ENCODE data around the gene SMARCC1. TPM values are rescaled to one million over a fixed set of nuclear protein-coding genes. Genes with fewer than 3 reads are reported as not detected.

SMARCC1 gene
- total RNA-seq, 1 experiment from 2014 or later: 84.2 TPM

DNA sequence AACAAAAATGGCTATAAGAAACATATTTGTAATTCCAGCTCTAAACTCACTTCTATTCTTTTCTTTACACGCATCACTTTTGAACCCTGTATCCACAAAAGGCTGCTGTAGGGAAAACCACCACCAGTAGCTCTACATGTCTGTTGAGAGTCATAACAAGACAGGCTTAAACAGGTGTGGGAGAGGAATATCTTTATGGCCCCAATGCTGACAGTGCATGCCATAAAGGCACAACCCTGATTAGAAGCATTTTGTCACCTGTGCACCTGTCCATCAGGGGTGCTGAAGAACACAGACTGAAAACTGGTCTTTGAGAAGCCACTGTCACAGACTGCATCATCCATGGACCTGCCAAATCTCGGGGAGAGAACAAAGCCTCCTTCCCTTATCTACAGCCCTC is 191.5 kb downstream of the SMARCC1 start:
- no peak for TF ChIP-seq SIN3A (IDR thresholded peaks at IDR 0.05; ENCODE audit: borderline replicate concordance, insufficient read depth, low read depth, low read length)
- TF ChIP-seq, protein P1, sequence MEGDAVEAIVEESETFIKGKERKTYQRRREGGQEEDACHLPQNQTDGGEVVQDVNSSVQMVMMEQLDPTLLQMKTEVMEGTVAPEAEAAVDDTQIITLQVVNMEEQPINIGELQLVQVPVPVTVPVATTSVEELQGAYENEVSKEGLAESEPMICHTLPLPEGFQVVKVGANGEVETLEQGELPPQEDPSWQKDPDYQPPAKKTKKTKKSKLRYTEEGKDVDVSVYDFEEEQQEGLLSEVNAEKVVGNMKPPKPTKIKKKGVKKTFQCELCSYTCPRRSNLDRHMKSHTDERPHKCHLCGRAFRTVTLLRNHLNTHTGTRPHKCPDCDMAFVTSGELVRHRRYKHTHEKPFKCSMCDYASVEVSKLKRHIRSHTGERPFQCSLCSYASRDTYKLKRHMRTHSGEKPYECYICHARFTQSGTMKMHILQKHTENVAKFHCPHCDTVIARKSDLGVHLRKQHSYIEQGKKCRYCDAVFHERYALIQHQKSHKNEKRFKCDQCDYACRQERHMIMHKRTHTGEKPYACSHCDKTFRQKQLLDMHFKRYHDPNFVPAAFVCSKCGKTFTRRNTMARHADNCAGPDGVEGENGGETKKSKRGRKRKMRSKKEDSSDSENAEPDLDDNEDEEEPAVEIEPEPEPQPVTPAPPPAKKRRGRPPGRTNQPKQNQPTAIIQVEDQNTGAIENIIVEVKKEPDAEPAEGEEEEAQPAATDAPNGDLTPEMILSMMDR (IDR thresholded peaks at IDR 0.05): no peak
- TF ChIP-seq, protein P2, sequence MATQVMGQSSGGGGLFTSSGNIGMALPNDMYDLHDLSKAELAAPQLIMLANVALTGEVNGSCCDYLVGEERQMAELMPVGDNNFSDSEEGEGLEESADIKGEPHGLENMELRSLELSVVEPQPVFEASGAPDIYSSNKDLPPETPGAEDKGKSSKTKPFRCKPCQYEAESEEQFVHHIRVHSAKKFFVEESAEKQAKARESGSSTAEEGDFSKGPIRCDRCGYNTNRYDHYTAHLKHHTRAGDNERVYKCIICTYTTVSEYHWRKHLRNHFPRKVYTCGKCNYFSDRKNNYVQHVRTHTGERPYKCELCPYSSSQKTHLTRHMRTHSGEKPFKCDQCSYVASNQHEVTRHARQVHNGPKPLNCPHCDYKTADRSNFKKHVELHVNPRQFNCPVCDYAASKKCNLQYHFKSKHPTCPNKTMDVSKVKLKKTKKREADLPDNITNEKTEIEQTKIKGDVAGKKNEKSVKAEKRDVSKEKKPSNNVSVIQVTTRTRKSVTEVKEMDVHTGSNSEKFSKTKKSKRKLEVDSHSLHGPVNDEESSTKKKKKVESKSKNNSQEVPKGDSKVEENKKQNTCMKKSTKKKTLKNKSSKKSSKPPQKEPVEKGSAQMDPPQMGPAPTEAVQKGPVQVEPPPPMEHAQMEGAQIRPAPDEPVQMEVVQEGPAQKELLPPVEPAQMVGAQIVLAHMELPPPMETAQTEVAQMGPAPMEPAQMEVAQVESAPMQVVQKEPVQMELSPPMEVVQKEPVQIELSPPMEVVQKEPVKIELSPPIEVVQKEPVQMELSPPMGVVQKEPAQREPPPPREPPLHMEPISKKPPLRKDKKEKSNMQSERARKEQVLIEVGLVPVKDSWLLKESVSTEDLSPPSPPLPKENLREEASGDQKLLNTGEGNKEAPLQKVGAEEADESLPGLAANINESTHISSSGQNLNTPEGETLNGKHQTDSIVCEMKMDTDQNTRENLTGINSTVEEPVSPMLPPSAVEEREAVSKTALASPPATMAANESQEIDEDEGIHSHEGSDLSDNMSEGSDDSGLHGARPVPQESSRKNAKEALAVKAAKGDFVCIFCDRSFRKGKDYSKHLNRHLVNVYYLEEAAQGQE (IDR thresholded peaks at IDR 0.05; ENCODE audit: insufficient read depth in 1 of 2, low read depth in 2 of 2, low read length in 1 of 2): no peak
- TF ChIP-seq TCF7L2 (IDR thresholded peaks at IDR 0.05; ENCODE audit: low read depth, low read length): no peak
- TF ChIP-seq POLR2AphosphoS5 (IDR thresholded peaks at IDR 0.05; ENCODE audit: low read depth, low read length): no peak
- in situ Hi-C loops (cut with HindIII; ENCODE audit: low pct_unique_long_range_greater_than_20kb, low sequenced_read_pairs) (no loop called here), intact Hi-C loops (cut with micrococcal nuclease; ENCODE audit: unreplicated experiment) (loop anchor here (10.0 kb wide), 1 partner anchor 65 kb away; no protein-coding TSS in a partner anchor)
- DNase-seq (ENCODE audit: low read depth, low spot score) (no peak), ATAC-seq (no peak)
- Histone ChIP-seq H3K9me3 (ENCODE audit: control insufficient read depth, insufficient read depth, low read depth, low read length) (no peaks in the 10 kb centered on the region), H3K27me3 (ENCODE audit: control insufficient read depth, insufficient read depth, low read length) (no peaks in the 10 kb centered on the region), H3K36me3 (ENCODE audit: control insufficient read depth, insufficient read depth, low read length) (no peaks in the 10 kb centered on the region; the same call in 1 of the 2 replicates), H3K4me3 (ENCODE audit: low read depth in 2 of 2, low read length in 2 of 2) (no peak overlapping the region), H3K4me1 (ENCODE audit: control insufficient read depth, insufficient read depth, low read length) (no peaks in the 10 kb centered on the region), H3K27ac (ENCODE audit: low read length) (no peak overlapping the region)
- BruUV-seq (replicated peaks): no TSS peak
- CTCF ChIA-PET: no interaction called here
- POLR2A ChIA-PET: no interaction called here

DNA sequence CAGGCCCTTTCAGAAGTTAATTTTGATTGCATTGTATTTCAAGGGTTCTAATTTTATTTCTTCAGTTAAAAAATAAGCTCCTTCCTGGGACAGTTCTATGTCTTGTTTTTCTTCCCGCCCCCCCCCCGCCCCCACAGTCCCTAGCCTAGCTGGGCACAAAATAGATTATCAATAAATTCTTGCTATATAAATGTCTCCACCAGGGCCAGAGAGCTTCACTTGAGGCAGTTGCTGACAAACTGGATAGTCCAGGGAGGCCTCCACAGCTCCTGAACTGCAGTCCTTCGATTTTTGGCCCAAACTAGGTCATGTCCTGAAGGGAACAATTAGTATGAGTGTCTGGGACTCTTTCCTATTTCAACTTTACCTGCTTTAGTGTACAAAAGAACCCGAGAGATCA is 193.1 kb downstream of the SMARCC1 start:
- no peak for ATAC-seq
- no peaks in the 10 kb centered on the region; the same call in 1 of the 2 replicates for H3K36me3 ChIP-seq (ENCODE audit: control insufficient read depth, insufficient read depth, low read length)

More for the DNA sequence above, 193.1 kb downstream of the SMARCC1 start:
- CTCF ChIA-PET: no interaction called here
- H3K9me3 ChIP-seq (ENCODE audit: control insufficient read depth, insufficient read depth, low read depth, low read length): no peaks in the 10 kb centered on the region
- POLR2A ChIA-PET: no interaction called here
- no TSS peak for BruUV-seq (replicated peaks)
- in situ Hi-C loops (cut with HindIII; ENCODE audit: low pct_unique_long_range_greater_than_20kb, low sequenced_read_pairs): no loop called here
- H3K4me3 ChIP-seq (ENCODE audit: low read depth in 2 of 2, low read length in 2 of 2): no peak overlapping the region
- H3K27ac ChIP-seq (ENCODE audit: low read length): no peak overlapping the region
- H3K4me1 ChIP-seq (ENCODE audit: control insufficient read depth, insufficient read depth, low read length): no peaks in the 10 kb centered on the region
- intact Hi-C loops (cut with micrococcal nuclease; ENCODE audit: unreplicated experiment): no loop called here
- no peaks in the 10 kb centered on the region for H3K27me3 ChIP-seq (ENCODE audit: control insufficient read depth, insufficient read depth, low read length)
- no peak for DNase-seq (ENCODE audit: low read depth, low spot score)
- TF ChIP-seq, protein P1 (IDR thresholded peaks at IDR 0.05): no peak

All from Panc1 (cell line).